Epithelial cell of proximal tubule (primary cell): ENCODE results near the gene TNFRSF21. TPM values are rescaled to one million over a fixed set of nuclear protein-coding genes. Genes with fewer than 3 reads are reported as not detected.
"Not testable (repeated sequence)": the region's sequence is repeated elsewhere in the genome, so short reads cannot be mapped to it uniquely, and the experiment has no call there.

Experiments
- DNase-seq: peaks from one replicate; pipeline ENCODE4 v3.0.0-alpha.2; 2011; ENCODE audit warnings: low read depth
- H3K4me3 ChIP-seq: 2 replicates; pipeline ENCODE4 v1.5.1; 2011; ENCODE audit warnings: low read depth, mild to moderate bottlenecking, low read length
- total RNA-seq: library from RNA; depleted of rRNA; stranded (reverse); fragments of >200 nt; gene quantifications from 2 replicates; pipeline ENCODE4 v1.2.3, GENCODE V29; 2015
- TF ChIP-seq, protein P1 (sequence below): conservative IDR thresholded peaks from 2 replicates; pipeline ENCODE4 v1.5.1; 2012; ENCODE audit warnings: low read depth, mild to moderate bottlenecking, low read length

TNFRSF21 gene
- total RNA-seq, 1 donor from 2014 or later, result 61.3 TPM

DNA sequence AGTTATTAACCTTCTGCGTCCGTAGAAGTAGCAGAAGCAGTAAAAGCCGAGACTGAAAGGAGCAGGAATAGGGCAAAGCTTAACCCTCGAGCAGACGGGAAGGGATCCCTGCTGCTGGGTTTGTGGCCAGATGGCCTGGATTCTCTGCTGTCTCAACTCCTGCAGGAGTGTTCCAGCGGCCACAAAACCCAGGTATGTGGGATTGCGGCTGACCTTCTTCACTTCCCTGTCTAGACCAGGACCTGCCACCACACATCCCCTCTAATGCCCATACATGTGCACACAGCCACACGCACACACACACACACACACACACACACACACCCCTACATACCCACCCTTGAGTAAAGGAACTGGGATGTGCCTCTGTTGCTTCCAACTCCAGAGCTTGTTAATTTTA lies 33.1 kb upstream of the TNFRSF21 start:
- no peak overlapping the region for H3K4me3 ChIP-seq
- TF ChIP-seq, protein P1, sequence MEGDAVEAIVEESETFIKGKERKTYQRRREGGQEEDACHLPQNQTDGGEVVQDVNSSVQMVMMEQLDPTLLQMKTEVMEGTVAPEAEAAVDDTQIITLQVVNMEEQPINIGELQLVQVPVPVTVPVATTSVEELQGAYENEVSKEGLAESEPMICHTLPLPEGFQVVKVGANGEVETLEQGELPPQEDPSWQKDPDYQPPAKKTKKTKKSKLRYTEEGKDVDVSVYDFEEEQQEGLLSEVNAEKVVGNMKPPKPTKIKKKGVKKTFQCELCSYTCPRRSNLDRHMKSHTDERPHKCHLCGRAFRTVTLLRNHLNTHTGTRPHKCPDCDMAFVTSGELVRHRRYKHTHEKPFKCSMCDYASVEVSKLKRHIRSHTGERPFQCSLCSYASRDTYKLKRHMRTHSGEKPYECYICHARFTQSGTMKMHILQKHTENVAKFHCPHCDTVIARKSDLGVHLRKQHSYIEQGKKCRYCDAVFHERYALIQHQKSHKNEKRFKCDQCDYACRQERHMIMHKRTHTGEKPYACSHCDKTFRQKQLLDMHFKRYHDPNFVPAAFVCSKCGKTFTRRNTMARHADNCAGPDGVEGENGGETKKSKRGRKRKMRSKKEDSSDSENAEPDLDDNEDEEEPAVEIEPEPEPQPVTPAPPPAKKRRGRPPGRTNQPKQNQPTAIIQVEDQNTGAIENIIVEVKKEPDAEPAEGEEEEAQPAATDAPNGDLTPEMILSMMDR, result no peak
- no peak for DNase-seq

DNA sequence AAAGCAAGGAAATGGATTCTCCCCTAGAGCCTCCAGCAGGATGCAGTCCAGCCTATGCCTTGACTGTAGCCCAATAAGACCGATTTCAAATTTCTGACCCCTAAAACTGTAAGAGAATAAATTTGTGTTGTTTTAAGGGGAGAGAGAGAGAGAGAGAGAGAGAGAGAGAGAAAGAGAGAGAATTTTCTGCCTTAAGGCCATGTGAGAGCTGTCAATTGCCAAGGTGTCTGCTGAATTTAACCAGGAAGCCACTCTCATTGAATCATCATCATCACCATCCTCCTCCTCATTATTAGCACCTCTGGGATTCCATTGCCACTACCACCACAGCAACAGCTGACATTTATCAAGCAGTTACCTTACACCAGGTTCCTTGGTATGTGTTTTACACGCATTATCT lies 27.8 kb upstream of the TNFRSF21 start:
- no peak for DNase-seq
- no peak overlapping the region for H3K4me3 ChIP-seq
- TF ChIP-seq, protein P1, result no peak

DNA sequence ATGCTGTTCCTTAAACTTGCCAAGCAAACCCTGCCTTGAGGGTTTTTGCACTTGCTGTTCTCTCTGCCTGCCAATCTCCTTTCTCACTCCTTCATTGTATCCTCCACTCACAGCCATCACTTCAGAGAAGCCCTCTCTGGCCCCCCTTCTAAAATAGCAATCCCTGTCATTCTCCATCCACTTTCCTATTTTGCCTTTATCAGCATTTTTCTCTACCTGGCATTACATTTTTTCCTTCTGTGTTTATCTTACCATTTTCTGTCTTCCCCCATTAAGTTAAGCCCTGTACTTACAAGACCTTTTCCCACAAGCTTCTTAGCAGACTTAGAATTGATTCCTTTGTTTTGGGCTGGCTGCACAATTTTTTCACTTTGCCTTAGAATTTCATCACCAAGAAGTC lies 26.6 kb upstream of the TNFRSF21 start:
- TF ChIP-seq, protein P1, result no peak
- no peak overlapping the region for H3K4me3 ChIP-seq
- no peak for DNase-seq

DNA sequence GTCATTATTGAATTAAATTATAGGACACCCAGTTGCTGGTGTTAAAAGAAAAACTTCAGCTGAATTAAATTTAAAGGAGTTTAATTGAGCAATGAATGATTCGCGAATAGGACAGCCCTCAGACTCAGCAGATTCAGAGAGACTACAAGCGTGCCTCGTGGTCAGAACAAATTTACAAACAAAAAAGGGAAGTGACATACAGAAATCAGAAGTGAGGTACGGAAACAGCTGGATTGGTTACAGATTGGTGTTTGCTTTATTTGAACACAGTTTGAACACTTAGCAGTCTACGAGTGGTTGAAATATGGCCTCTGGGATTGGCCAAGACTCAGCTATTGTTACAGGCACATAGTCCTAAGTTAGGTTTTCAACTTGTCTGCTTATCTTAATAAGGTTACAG lies 25.8 kb upstream of the TNFRSF21 start:
- TF ChIP-seq, protein P1, result no peak
- DNase-seq, result no peak
- no peak overlapping the region for H3K4me3 ChIP-seq

DNA sequence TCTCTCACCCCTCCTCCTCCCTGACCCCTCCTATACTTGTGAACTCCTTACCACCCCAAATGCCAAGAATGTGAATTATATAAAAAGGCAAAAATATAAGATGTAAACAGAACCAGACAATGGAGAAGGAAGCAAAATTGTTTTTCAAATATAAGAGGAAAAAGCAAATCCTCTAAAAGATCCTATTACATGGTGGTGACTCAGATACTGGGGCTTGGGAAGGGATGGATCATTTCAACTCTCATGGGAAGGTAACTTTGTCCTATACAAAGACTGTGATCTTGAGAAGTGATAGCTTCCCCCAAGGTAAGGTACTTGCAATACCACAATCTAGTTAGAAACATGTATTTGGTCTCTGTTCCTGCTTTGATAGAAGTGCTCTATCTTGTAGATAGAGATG lies 24.6 kb upstream of the TNFRSF21 start:
- TF ChIP-seq, protein P1, result no peak
- H3K4me3 ChIP-seq, result no peak overlapping the region
- DNase-seq, result no peak

DNA sequence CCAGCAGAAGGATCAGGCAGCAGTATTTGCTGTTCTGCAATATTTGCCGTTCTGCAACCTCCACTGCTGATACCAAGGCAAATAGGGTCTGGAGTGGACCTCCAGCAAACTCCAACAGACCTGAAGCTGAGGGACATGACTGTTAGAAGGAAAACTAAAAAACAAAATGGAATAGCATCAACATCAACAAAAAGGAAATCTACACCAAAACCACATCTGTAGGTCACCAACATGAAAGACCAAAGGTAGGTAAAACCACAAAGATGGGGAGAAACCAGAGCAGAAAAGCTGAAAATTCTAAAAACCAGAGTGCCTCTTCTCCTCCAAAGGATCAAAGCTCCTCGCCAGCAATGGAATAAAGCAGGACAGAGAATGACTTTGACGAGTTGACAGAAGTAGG lies 18.9 kb upstream of the TNFRSF21 start:
- H3K4me3 ChIP-seq, DNase-seq: not testable (repeated sequence)

DNA sequence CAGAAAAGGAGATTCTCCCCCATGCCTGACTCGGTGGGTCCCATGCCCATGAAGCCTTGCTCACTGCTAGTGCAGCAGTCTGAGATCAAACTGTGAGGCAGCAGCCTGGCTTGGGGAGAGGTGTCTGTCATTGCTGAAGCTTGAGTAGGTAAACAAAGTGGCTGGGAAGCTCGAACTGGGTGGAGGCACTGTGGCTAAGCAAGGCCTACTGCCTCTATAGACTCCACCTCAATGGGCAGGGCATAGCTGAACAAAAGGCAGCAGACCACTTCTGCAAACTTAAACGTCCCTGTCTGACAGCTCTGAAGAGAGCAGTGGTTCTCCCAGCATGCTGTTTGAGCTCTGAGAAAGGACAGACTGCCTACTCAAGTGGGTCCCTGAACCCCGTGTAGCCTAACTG lies 18.4 kb upstream of the TNFRSF21 start:
- not testable (repeated sequence) for H3K4me3 ChIP-seq, DNase-seq

DNA sequence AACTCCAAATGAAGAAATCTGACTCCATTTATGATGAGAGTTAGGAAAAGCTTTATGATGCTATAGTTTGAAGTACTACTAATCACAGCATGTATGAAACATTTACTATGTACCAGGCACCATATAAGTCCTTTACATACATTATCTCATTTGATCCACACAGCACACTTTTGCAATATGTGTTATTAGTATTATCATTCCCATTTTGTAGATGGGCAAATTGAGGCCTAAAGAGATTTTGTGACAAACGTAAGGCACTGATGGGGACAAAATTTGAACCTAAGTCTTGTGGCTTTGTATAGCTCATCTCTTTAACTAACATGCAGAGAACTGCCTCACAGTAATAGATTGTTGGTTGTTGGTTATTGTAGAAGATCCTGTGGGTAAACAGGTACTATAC lies 14.2 kb upstream of the TNFRSF21 start:
- no peak for DNase-seq
- TF ChIP-seq, protein P1, result no peak
- no peak overlapping the region for H3K4me3 ChIP-seq
